HEK293 (cell line): ENCODE data around the gene FXYD1.
A peak's percentile ranks its signal among the peaks of the same experiment; 100 is the strongest.
"Not testable (repeated sequence)": the region's sequence is repeated elsewhere in the genome, so short reads cannot be mapped to it uniquely, and the experiment has no call there.

Source experiments
- CTCF ChIA-PET: fragments of 350-600 bp; formaldehyde crosslinking; extraction: SDS; loops from one replicate; lab custom pipeline; 2021; ENCODE audit warnings: antibody characterized with exemption; lab: Yijun Ruan, JAX
- POLR2A ChIA-PET: fragments of 300-600 bp; formaldehyde crosslinking; extraction: SDS; loops from one replicate; lab custom pipeline; 2020; ENCODE audit warnings: antibody characterized with exemption, inconsistent platforms; lab: Yijun Ruan, JAX
- H3K27ac ChIP-seq: fragments of 200-500 bp; sonication (Bioruptor generic); 2 replicates; pipeline ENCODE4 v1.5.1; 2014; ENCODE audit warnings: low read depth, low read length, control low read depth, inconsistent platforms; ENCODE audit errors: extremely low read depth
- H3K36me3 ChIP-seq, 2 experiments: fragments of 200-500 bp in 1 of 2; sonication (Bioruptor generic) in 1 of 2; 1 replicate in 1 of 2; 2 replicates in 1 of 2; pipeline ENCODE4 v1.5.1; 2014 to 2017; ENCODE audit warnings: inconsistent platforms in 2 of 2, low read length in 2 of 2; ENCODE audit not compliant: control insufficient read depth in 2 of 2, insufficient read depth in 1 of 2
- H3K4me1 ChIP-seq: fragments of 200-500 bp; sonication (Bioruptor generic); 2 replicates; pipeline ENCODE4 v1.5.1; 2014; ENCODE audit warnings: mild to moderate bottlenecking, low read length, inconsistent platforms; ENCODE audit not compliant: control insufficient read depth, insufficient read depth
- H3K4me3 ChIP-seq: 2 replicates; pipeline ENCODE4 v1.5.1; 2011; ENCODE audit warnings: low read depth, mild to moderate bottlenecking, control low read depth, low read length, moderate library complexity
- H3K9me3 ChIP-seq: fragments of 200-500 bp; sonication (Bioruptor generic); 2 replicates; pipeline ENCODE4 v1.5.1; 2014; ENCODE audit warnings: low read depth, low read length, inconsistent platforms; ENCODE audit not compliant: control insufficient read depth, insufficient read depth
- MEIS1 ChIP-seq: sonication (generic); formaldehyde crosslinking; IDR thresholded peaks from 2 replicates; pipeline ENCODE4 v1.8.1; 2022; ENCODE audit warnings: missing genetic modification reagents, mild to moderate bottlenecking, borderline replicate concordance
- ZBTB10 ChIP-seq: fragments of 450-650 bp; formaldehyde crosslinking; IDR thresholded peaks from 2 replicates; pipeline ENCODE4 v1.5.1; 2016; ENCODE audit warnings: missing biosample characterization, missing genetic modification characterization
- ZNF121 ChIP-seq: fragments of 450-650 bp; formaldehyde crosslinking; IDR thresholded peaks from 2 replicates; pipeline ENCODE4 v1.5.1; 2016; ENCODE audit warnings: missing biosample characterization, missing genetic modification characterization
- ZNF2 ChIP-seq: fragments of 450-650 bp; formaldehyde crosslinking; IDR thresholded peaks from 2 replicates; pipeline ENCODE4 v1.5.1; 2016; ENCODE audit warnings: missing biosample characterization, missing genetic modification characterization
- ZNF585B ChIP-seq: fragments of 450-650 bp; formaldehyde crosslinking; IDR thresholded peaks from 2 replicates; pipeline ENCODE4 v1.5.1; 2016; ENCODE audit warnings: missing biosample characterization, missing genetic modification characterization
- ZNF664 ChIP-seq: fragments of 450-650 bp; formaldehyde crosslinking; IDR thresholded peaks from 2 replicates; pipeline ENCODE4 v1.5.1; 2016; ENCODE audit warnings: missing biosample characterization, missing genetic modification characterization
- ZNF791 ChIP-seq: fragments of 450-650 bp; formaldehyde crosslinking; IDR thresholded peaks from 2 replicates; pipeline ENCODE4 v1.5.1; 2016; ENCODE audit warnings: missing biosample characterization, missing genetic modification characterization
- TF ChIP-seq, protein P1 (sequence below): fragments of 450-650 bp; formaldehyde crosslinking; IDR thresholded peaks from 2 replicates; pipeline ENCODE4 v1.5.1; 2016; ENCODE audit warnings: missing biosample characterization, missing genetic modification characterization

The FXYD1 gene

DNA sequence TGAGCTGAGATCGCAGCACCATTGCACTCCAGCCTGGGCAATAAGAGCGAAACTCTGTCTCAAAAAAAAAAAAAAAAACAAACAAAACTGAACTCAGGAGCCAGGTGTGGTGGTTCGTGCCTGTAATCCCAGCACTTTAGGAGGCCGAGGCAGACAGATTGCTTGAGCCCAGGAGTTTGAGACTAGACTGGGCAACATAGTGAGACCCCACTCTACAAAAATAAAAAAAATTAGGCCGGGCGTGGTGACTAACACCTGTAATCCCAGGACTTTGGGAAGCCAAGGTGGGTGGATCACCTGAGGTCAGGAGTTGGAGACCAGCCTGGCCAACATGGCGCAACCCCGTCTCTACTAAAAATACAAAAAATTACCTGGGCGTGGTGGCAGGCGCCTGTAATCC, 36.7 kb upstream of the FXYD1 start:
- H3K36me3 ChIP-seq, POLR2A ChIA-PET: not testable (repeated sequence)
- CTCF ChIA-PET, result interaction anchor here (0.7 to 2.3 kb wide), 4 partner anchors 13 to 1667 kb away, joined by 3 to 16 read pairs (median 4); partner anchors contain the start of gene FXYD3

DNA sequence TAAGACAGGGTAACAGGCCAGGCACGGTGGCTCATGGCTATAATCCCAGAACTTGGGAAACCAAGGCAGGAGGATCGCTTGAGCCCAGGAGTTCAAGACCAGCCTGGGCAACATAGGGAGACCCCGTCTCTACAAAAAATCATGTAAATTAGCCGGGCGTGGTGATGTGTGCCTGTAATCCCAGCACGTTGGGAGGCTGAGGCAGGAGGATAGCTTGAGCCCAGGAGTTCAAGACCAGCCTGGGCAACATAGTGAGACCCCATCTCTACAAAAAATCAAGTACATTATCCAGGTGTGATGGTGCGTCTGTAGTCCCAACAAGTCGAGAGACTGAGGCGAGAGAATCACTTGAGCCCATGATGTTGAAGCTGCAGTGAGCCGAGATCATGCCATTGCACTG, 35.0 kb upstream of the FXYD1 start:
- H3K36me3 ChIP-seq, POLR2A ChIA-PET, H3K27ac ChIP-seq, H3K4me1 ChIP-seq, H3K4me3 ChIP-seq, H3K9me3 ChIP-seq: not testable (repeated sequence)
- TF ChIP-seq ZNF121 (tag by site-specific recombination), result peak; percentile 90
- CTCF ChIA-PET, result interaction anchor here (0.6 to 1.6 kb wide), 6 partner anchors 11 to 59 kb away, joined by 3 to 10 read pairs (median 4); partner anchors contain the start of gene FXYD7

More for the DNA sequence above, 36.7 kb upstream of the FXYD1 start:
- not testable (repeated sequence) for H3K4me1 ChIP-seq, H3K9me3 ChIP-seq, H3K27ac ChIP-seq, H3K4me3 ChIP-seq
- peak; percentile 95 for TF ChIP-seq ZNF121 (tag by site-specific recombination)

DNA sequence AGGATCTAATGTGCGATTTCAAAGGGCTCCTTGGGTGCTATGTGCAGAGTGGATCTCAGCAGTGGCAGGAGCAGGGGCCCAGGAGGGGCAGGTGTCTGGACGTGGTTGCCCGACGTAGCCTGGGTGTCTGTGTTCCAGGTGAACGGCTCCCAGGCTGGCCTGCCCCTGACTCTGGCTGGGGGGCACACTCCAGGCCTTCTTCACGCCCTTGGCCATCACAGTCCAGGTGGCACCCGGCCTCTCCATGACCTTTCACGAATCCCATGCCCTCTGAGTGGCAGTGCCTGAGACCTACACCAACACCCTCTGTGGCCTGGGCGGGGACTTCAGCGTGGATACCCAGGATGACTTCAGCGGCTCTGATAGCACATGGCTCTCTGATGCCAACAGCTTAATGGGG, 34.3 kb upstream of the FXYD1 start:
- H3K4me1 ChIP-seq, result no peaks in the 10 kb centered on the region
- no peaks in the 10 kb centered on the region for H3K36me3 ChIP-seq
- no peak overlapping the region for H3K4me3 ChIP-seq
- no peaks in the 10 kb centered on the region for H3K9me3 ChIP-seq
- no peak overlapping the region for H3K27ac ChIP-seq
- no peak for TF ChIP-seq ZNF585B (tag by site-specific recombination)
- no peak for TF ChIP-seq ZNF791 (tag by site-specific recombination)
- TF ChIP-seq ZNF664 (tag by site-specific recombination), result no peak
- TF ChIP-seq ZNF2 (tag by site-specific recombination), result no peak
- no peak for TF ChIP-seq ZBTB10 (tag by site-specific recombination)
- TF ChIP-seq ZNF121 (tag by site-specific recombination), result no peak
- ChIA-PET CTCF (interaction anchor here (1.2 to 1.6 kb wide), 6 partner anchors 10 to 60 kb away, joined by 3 to 10 read pairs (median 4); partner anchors contain the start of gene FXYD7), POLR2A (no interaction called here)

GRCh38 chr19:35105047-35105410, 33.6 kb upstream of the FXYD1 start:
- Histone ChIP-seq H3K4me3 (no peak overlapping the region), H3K4me1 (no peaks in the 10 kb centered on the region), H3K9me3 (no peaks in the 10 kb centered on the region), H3K27ac (no peak overlapping the region), H3K36me3 (no peaks in the 10 kb centered on the region)
- POLR2A ChIA-PET, result no interaction called here
- CTCF ChIA-PET, result interaction anchor here (1.4 kb wide), 1 partner anchor 38 kb away, joined by 3 read pairs; no protein-coding TSS in a partner anchor
- TF ChIP-seq, protein P1, sequence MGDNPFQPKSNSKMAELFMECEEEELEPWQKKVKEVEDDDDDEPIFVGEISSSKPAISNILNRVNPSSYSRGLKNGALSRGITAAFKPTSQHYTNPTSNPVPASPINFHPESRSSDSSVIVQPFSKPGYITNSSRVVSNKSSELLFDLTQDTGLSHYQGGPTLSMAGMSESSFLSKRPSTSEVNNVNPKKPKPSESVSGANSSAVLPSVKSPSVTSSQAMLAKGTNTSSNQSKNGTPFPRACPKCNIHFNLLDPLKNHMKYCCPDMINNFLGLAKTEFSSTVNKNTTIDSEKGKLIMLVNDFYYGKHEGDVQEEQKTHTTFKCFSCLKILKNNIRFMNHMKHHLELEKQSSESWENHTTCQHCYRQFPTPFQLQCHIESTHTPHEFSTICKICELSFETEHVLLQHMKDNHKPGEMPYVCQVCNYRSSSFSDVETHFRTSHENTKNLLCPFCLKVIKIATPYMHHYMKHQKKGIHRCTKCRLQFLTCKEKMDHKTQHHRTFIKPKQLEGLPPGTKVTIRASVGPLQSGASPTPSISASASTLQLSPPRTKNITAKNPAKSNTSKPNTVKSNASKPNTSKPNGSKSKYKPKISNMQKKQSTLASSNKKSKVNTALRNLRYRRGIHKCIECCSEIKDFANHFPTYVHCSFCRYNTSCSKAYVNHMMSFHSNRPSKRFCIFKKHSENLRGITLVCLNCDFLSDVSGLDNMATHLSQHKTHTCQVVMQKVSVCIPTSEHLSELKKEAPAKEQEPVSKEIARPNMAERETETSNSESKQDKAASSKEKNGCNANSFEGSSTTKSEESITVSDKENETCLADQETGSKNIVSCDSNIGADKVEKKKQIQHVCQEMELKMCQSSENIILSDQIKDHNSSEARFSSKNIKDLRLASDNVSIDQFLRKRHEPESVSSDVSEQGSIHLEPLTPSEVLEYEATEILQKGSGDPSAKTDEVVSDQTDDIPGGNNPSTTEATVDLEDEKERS (tag by site-specific recombination), result 0 out of 2 replicates have a peak, but pooled peaks have one; percentile 33
- no peak for TF ChIP-seq MEIS1 (CRISPR knock-in tag)
